ENCODE data around the gene NUP54. TPM values are rescaled to one million over a fixed set of nuclear protein-coding genes. Genes with fewer than 3 reads are reported as not detected.

NUP54 gene
- polyA plus RNA-seq, 2 of the 4 experiments (the other 2 are of a cell fraction): 32.1 to 43.2 TPM

GRCh38 chr4:76168688-76169087 lies 20.5 kb upstream of the NUP54 start:
- Histone ChIP-seq H3K4me2 (no peak overlapping the region), H3K4me1 (no peaks in the 10 kb centered on the region), H3K9me3 (no peaks in the 10 kb centered on the region), H3K4me3 (no peak overlapping the region), H3K27ac (no peak overlapping the region)
- no peak for DNase-seq (ENCODE audit: low read depth in 1 of 2, low spot score in 1 of 2)
- TF ChIP-seq HOXB13 (CRISPR knock-in tag; IDR thresholded peaks at IDR 0.05; ENCODE audit: low read depth): no peak
- no peak for TF ChIP-seq ZNF302 (CRISPR knock-in tag; IDR thresholded peaks at IDR 0.05)
- no peak for TF ChIP-seq MYC (IDR thresholded peaks at IDR 0.05; ENCODE audit: borderline replicate concordance, low read length)
- no peak for TF ChIP-seq HOXA7 (CRISPR knock-in tag; IDR thresholded peaks at IDR 0.05)
- no peak for TF ChIP-seq CHD4 (IDR thresholded peaks at IDR 0.05; ENCODE audit: borderline replicate concordance)
- no peak for TF ChIP-seq HES2 (IDR thresholded peaks at IDR 0.05)
- no peak for TF ChIP-seq USF2 (IDR thresholded peaks at IDR 0.05)
- TF ChIP-seq RCOR1 (IDR thresholded peaks at IDR 0.05; ENCODE audit: low read depth, low read length): no peak
- no peak for TF ChIP-seq POLR2A (IDR thresholded peaks at IDR 0.05; ENCODE audit: low read length)
- TF ChIP-seq NPAS2 (CRISPR knock-in tag; IDR thresholded peaks at IDR 0.05; ENCODE audit: borderline replicate concordance): no peak
- no peak for TF ChIP-seq SREBF2 (IDR thresholded peaks at IDR 0.05)
- no peak for TF ChIP-seq ELK1 (IDR thresholded peaks at IDR 0.05; ENCODE audit: low read depth, low read length)
- no peak for TF ChIP-seq MAZ (IDR thresholded peaks at IDR 0.05; ENCODE audit: borderline replicate concordance, low read depth, low read length)
- TF ChIP-seq JUN (IDR thresholded peaks at IDR 0.05): no peak
- ATAC-seq: no peak
- POLR2A ChIA-PET: no interaction called here
- CTCF ChIA-PET: interaction anchor here (2.3 kb wide), 1 partner anchor 10 kb away, joined by 10 read pairs; no protein-coding TSS in a partner anchor
- 91% methylated on average over 3 of the region's 3 CpGs for WGBS (ENCODE audit: missing lambda C conversion rate)
- FAIRE-seq: no peak

- FAIRE-seq: no peak
- POLR2A ChIA-PET: no interaction called here
- CTCF ChIA-PET: no interaction called here
These were observed 18.3 kb upstream of the NUP54 start for GRCh38 chr4:76166480-76166879.

More at GRCh38 chr4:76166480-76166879, 18.3 kb upstream of the NUP54 start:
- WGBS (ENCODE audit: missing lambda C conversion rate): 88% methylated on average over 3 of the region's 3 CpGs
- no peak overlapping the region for H3K27ac ChIP-seq
- no peaks in the 10 kb centered on the region for H3K9me3 ChIP-seq
- ATAC-seq (no peak), DNase-seq (ENCODE audit: low read depth in 1 of 2, low spot score in 1 of 2) (no peak)
- H3K4me1 ChIP-seq: no peaks in the 10 kb centered on the region
- H3K4me3 ChIP-seq: no peak overlapping the region
- TF ChIP-seq GATA3 (IDR thresholded peaks at IDR 0.05; ENCODE audit: borderline replicate concordance): no peak
- no peak for TF ChIP-seq TP53 (CRISPR knock-in tag; IDR thresholded peaks at IDR 0.05)
- TF ChIP-seq CBX8 (IDR thresholded peaks at IDR 0.05): no peak
- TF ChIP-seq CEBPB (IDR thresholded peaks at IDR 0.05): no peak
- TF ChIP-seq MAZ (IDR thresholded peaks at IDR 0.05; ENCODE audit: borderline replicate concordance, low read depth, low read length): no peak
- TF ChIP-seq FOSL2 (IDR thresholded peaks at IDR 0.05): no peak
- no peak for TF ChIP-seq FOSL2 (CRISPR knock-in tag; IDR thresholded peaks at IDR 0.05)
- no peak for TF ChIP-seq HDAC2 (IDR thresholded peaks at IDR 0.05)
- TF ChIP-seq ZNF302 (CRISPR knock-in tag; IDR thresholded peaks at IDR 0.05): no peak
- TF ChIP-seq USF2 (IDR thresholded peaks at IDR 0.05): no peak
- no peak for TF ChIP-seq HOXB13 (CRISPR knock-in tag; IDR thresholded peaks at IDR 0.05; ENCODE audit: low read depth)
- TF ChIP-seq JUN (IDR thresholded peaks at IDR 0.05): no peak
- no peak for TF ChIP-seq SMC3 (IDR thresholded peaks at IDR 0.05)
- no peak for TF ChIP-seq POLR2A (IDR thresholded peaks at IDR 0.05; ENCODE audit: low read length)
- TF ChIP-seq PHF8 (IDR thresholded peaks at IDR 0.05; ENCODE audit: borderline replicate concordance, low read depth): no peak
- TF ChIP-seq BCL3 (IDR thresholded peaks at IDR 0.05): no peak
- TF ChIP-seq EP300 (IDR thresholded peaks at IDR 0.05): no peak
- H3K4me2 ChIP-seq: no peak overlapping the region

Data from A549 (cell line).